H9 (cell line): Measurements from ENCODE around the gene CDC14A. TPM values are rescaled to one million over a fixed set of nuclear protein-coding genes. Genes with fewer than 3 reads are reported as not detected.

Experiments
- DNase-seq: peaks from one replicate; pipeline ENCODE4 v3.0.0-alpha.2; 2017
- H2AFZ ChIP-seq: one replicate; pipeline ENCODE4 v1.6.1; 2013; ENCODE audit warnings: mild to moderate bottlenecking, low read length, control low read depth, moderate library complexity
- H2AK5ac ChIP-seq: 2 replicates; pipeline ENCODE4 v1.6.1; 2013; ENCODE audit warnings: low read length, control low read depth, mixed read lengths; ENCODE audit not compliant: insufficient read length
- H2BK120ac ChIP-seq: one replicate; pipeline ENCODE4 v1.6.1; 2013; ENCODE audit warnings: low read depth, mild to moderate bottlenecking, low read length, control low read depth, inconsistent platforms; ENCODE audit not compliant: poor library complexity, severe bottlenecking
- H2BK12ac ChIP-seq: 2 replicates; pipeline ENCODE4 v1.6.1; 2013; ENCODE audit warnings: low read length, control low read depth, mixed read lengths, low read depth; ENCODE audit not compliant: insufficient read length
- H2BK15ac ChIP-seq: 2 replicates; pipeline ENCODE4 v1.6.1; 2013; ENCODE audit warnings: low read depth, low read length, control low read depth
- H2BK20ac ChIP-seq: one replicate; pipeline ENCODE4 v1.6.1; 2013; ENCODE audit warnings: low read depth, mild to moderate bottlenecking, low read length, control low read depth, inconsistent platforms; ENCODE audit not compliant: poor library complexity, severe bottlenecking
- H2BK5ac ChIP-seq: 2 replicates; pipeline ENCODE4 v1.6.1; 2013; ENCODE audit warnings: low read length, control low read depth, mixed read lengths; ENCODE audit not compliant: insufficient read length
- H3K14ac ChIP-seq: 2 replicates; pipeline ENCODE4 v1.6.1; 2013; ENCODE audit warnings: low read length, control low read depth; ENCODE audit not compliant: insufficient read depth
- H3K18ac ChIP-seq: 2 replicates; pipeline ENCODE4 v1.6.1; 2013; ENCODE audit warnings: low read depth, mild to moderate bottlenecking, mixed read lengths, low read length, control low read depth; ENCODE audit not compliant: insufficient read length
- H3K23ac ChIP-seq: 2 replicates; pipeline ENCODE4 v1.6.1; 2013; ENCODE audit warnings: low read length, control low read depth, mixed read lengths, low read depth; ENCODE audit not compliant: insufficient read length
- H3K23me2 ChIP-seq: 2 replicates; pipeline ENCODE4 v1.6.1; 2013; ENCODE audit warnings: low read depth, mild to moderate bottlenecking, mixed read lengths, low read length, control low read depth; ENCODE audit not compliant: insufficient read length, poor library complexity, severe bottlenecking
- H3K27ac ChIP-seq: 2 replicates; pipeline ENCODE4 v1.5.1; 2013; ENCODE audit warnings: low read length, control low read depth, mixed read lengths, low read depth; ENCODE audit not compliant: insufficient read length
- H3K27me3 ChIP-seq: 2 replicates; pipeline ENCODE4 v1.6.1; 2013; ENCODE audit warnings: low read length, control low read depth, inconsistent platforms; ENCODE audit not compliant: insufficient read depth
- H3K4ac ChIP-seq: 2 replicates; pipeline ENCODE4 v1.6.1; 2013; ENCODE audit warnings: low read depth, mild to moderate bottlenecking, control low read depth, inconsistent platforms, low read length, moderate library complexity
- H3K4me1 ChIP-seq: 2 replicates; pipeline ENCODE4 v1.6.1; 2013; ENCODE audit warnings: low read length, control low read depth, inconsistent platforms; ENCODE audit not compliant: insufficient read depth
- H3K4me2 ChIP-seq: 2 replicates; pipeline ENCODE4 v1.6.1; 2013; ENCODE audit warnings: low read length, control low read depth, mixed read lengths; ENCODE audit not compliant: insufficient read length, insufficient read depth
- H3K56ac ChIP-seq: 2 replicates; pipeline ENCODE4 v1.6.1; 2013; ENCODE audit warnings: low read depth, mild to moderate bottlenecking, mixed read lengths, low read length, control low read depth; ENCODE audit not compliant: insufficient read length
- H3K79me1 ChIP-seq: 2 replicates; pipeline ENCODE4 v1.6.1; 2013; ENCODE audit warnings: low read depth, mild to moderate bottlenecking, moderate library complexity, low read length, control low read depth, inconsistent platforms; ENCODE audit not compliant: insufficient read depth, poor library complexity, severe bottlenecking
- H3K79me2 ChIP-seq: 2 replicates; pipeline ENCODE4 v1.6.1; 2013; ENCODE audit warnings: low read length, control low read depth, inconsistent platforms; ENCODE audit not compliant: insufficient read depth
- H3K9ac ChIP-seq: 2 replicates; pipeline ENCODE4 v1.6.1; 2013; ENCODE audit warnings: low read length, control low read depth, mixed read lengths; ENCODE audit not compliant: insufficient read length; ENCODE audit errors: extremely low read depth
- H3K9me3 ChIP-seq: one replicate; pipeline ENCODE4 v1.6.1; 2013; ENCODE audit warnings: low read depth, low read length, inconsistent platforms; ENCODE audit not compliant: control insufficient read depth
- H3T11ph ChIP-seq: one replicate; pipeline ENCODE4 v1.6.1; 2013; ENCODE audit warnings: mild to moderate bottlenecking, low read length, control low read depth, inconsistent platforms
- H4K20me1 ChIP-seq: one replicate; pipeline ENCODE4 v1.6.1; 2013; ENCODE audit not compliant: control insufficient read depth, insufficient read length, insufficient read depth
- H4K5ac ChIP-seq: 2 replicates; pipeline ENCODE4 v1.6.1; 2013; ENCODE audit warnings: low read depth, mild to moderate bottlenecking, mixed read lengths, low read length, control low read depth; ENCODE audit not compliant: insufficient read length
- H4K8ac ChIP-seq: replicated peaks from 2 replicates; pipeline ENCODE4 v1.6.1; 2013; ENCODE audit warnings: low read length, control low read depth, mixed read lengths, low read depth; ENCODE audit not compliant: insufficient read length
- H4K91ac ChIP-seq: 2 replicates; pipeline ENCODE4 v1.6.1; 2013; ENCODE audit warnings: low read depth, mild to moderate bottlenecking, moderate library complexity, mixed read lengths, low read length, control low read depth; ENCODE audit not compliant: insufficient read length
- H3K27ac Mint-ChIP-seq, 3 experiments: 2 replicates in 2 of 3; 3 replicates in 1 of 3; pipeline ENCODE4 v1.8.0; 2020 to 2021; ENCODE audit warnings: mixed read lengths in 3 of 3, mild to moderate bottlenecking in 1 of 3, moderate library complexity in 1 of 3
- H3K27me3 Mint-ChIP-seq: 2 replicates; pipeline ENCODE4 v1.8.0; 2021; ENCODE audit warnings: low read depth, mild to moderate bottlenecking, moderate library complexity, mixed read lengths
- H3K36me3 Mint-ChIP-seq, 3 experiments: 2 replicates in 2 of 3; 3 replicates in 1 of 3; pipeline ENCODE4 v1.8.0; 2020 to 2021; ENCODE audit warnings: low read depth in 3 of 3, mixed read lengths in 3 of 3; ENCODE audit not compliant: insufficient read depth in 1 of 3
- H3K4me1 Mint-ChIP-seq, 2 experiments: 2 replicates each; pipeline ENCODE4 v1.8.0; 2020; ENCODE audit warnings: mixed read lengths in 2 of 2
- H3K4me3 Mint-ChIP-seq, 2 experiments: 2 replicates in 1 of 2; 3 replicates in 1 of 2; pipeline ENCODE4 v1.8.0; 2020 to 2021; ENCODE audit warnings: mild to moderate bottlenecking in 2 of 2, mixed read lengths in 2 of 2, moderate library complexity in 1 of 2
- H3K9me3 Mint-ChIP-seq, 2 experiments: 2 replicates in 1 of 2; 3 replicates in 1 of 2; pipeline ENCODE4 v1.8.0; 2020; ENCODE audit warnings: mild to moderate bottlenecking in 2 of 2, mixed read lengths in 2 of 2, moderate library complexity in 1 of 2
- WGBS: extraction: QIAGEN DNeasy Blood & Tissue Kit; methylation state at CpG from one replicate; pipeline ENCODE4 v1.1.7; 2013; ENCODE audit warnings: missing lambda C conversion rate, low lambda C conversion rate, mixed read lengths; ENCODE audit not compliant: insufficient read length; ENCODE audit errors: extremely low coverage; 5-methylcytosine and 5-hydroxymethylcytosine counted together
- total RNA-seq: library from RNA; stranded (reverse); gene quantifications from 2 replicates; pipeline ENCODE4 v1.2.1, GENCODE V29; 2021
- TF ChIP-seq, protein P1 (sequence below): fragments of 200-600 bp; sonication (generic); conservative IDR thresholded peaks from 3 replicates; pipeline ENCODE4 v1.8.0; 2021; ENCODE audit warnings: antibody characterized with exemption, mild to moderate bottlenecking

The CDC14A gene
- total RNA-seq, 1 experiment from 2014 or later, result 8.9 TPM

- H3K36me3 Mint-ChIP-seq, result no peaks in the 10 kb centered on the region
- Histone ChIP-seq H3T11ph (no peak overlapping the region), H3K14ac (no peak overlapping the region), H3K23ac (no peak overlapping the region), H2AFZ (no peak overlapping the region), H2BK120ac (no peak overlapping the region), H4K20me1 (no peaks in the 10 kb centered on the region), H3K27ac (no peak overlapping the region), H2AK5ac (no peak overlapping the region), H3K27me3 (no peaks in the 10 kb centered on the region), H3K23me2 (no peaks in the 10 kb centered on the region), H3K56ac (no peak overlapping the region), H3K79me2 (no peaks in the 10 kb centered on the region), H2BK12ac (no peak overlapping the region), H3K4me2 (no peak overlapping the region), H3K4ac (no peak overlapping the region), H2BK20ac (no peak overlapping the region), H4K5ac (no peak overlapping the region), H3K4me1 (no peaks in the 10 kb centered on the region), H4K8ac (no peak overlapping the region), H3K79me1 (no peaks in the 10 kb centered on the region), H2BK5ac (no peak overlapping the region), H3K18ac (no peak overlapping the region), H3K9ac (no peak overlapping the region), H3K9me3 (no peaks in the 10 kb centered on the region), H2BK15ac (no peak overlapping the region), H4K91ac (no peak overlapping the region)
- TF ChIP-seq, protein P1, sequence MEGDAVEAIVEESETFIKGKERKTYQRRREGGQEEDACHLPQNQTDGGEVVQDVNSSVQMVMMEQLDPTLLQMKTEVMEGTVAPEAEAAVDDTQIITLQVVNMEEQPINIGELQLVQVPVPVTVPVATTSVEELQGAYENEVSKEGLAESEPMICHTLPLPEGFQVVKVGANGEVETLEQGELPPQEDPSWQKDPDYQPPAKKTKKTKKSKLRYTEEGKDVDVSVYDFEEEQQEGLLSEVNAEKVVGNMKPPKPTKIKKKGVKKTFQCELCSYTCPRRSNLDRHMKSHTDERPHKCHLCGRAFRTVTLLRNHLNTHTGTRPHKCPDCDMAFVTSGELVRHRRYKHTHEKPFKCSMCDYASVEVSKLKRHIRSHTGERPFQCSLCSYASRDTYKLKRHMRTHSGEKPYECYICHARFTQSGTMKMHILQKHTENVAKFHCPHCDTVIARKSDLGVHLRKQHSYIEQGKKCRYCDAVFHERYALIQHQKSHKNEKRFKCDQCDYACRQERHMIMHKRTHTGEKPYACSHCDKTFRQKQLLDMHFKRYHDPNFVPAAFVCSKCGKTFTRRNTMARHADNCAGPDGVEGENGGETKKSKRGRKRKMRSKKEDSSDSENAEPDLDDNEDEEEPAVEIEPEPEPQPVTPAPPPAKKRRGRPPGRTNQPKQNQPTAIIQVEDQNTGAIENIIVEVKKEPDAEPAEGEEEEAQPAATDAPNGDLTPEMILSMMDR, result no peak
- DNase-seq, result no peak
- no peaks in the 10 kb centered on the region for H3K9me3 Mint-ChIP-seq
- no peaks in the 10 kb centered on the region for H3K27me3 Mint-ChIP-seq
- H3K4me3 Mint-ChIP-seq, result no peak overlapping the region; a peak in 1 of 5 replicates
- H3K27ac Mint-ChIP-seq, result no peak overlapping the region
- peaks cover 3 to 8% of the 10 kb centered on the region in 2 experiments; a peak in 3 of 4 replicates for H3K4me1 Mint-ChIP-seq
- WGBS, result no CpG with 5 or more reads among the region's 2 CpGs
Observed at GRCh38 chr1:100346387-100346786, 5.9 kb upstream of the CDC14A start.
